Measurements from ENCODE around the gene DOK3. TPM values are rescaled to one million over a fixed set of nuclear protein-coding genes. Genes with fewer than 3 reads are reported as not detected.
A peak's percentile ranks its signal among the peaks of the same experiment; 100 is the strongest.

Gene DOK3
- total RNA-seq, 4 donors from 2014 or later, result 0.89 to 7.3 (median 1.8) TPM

DNA sequence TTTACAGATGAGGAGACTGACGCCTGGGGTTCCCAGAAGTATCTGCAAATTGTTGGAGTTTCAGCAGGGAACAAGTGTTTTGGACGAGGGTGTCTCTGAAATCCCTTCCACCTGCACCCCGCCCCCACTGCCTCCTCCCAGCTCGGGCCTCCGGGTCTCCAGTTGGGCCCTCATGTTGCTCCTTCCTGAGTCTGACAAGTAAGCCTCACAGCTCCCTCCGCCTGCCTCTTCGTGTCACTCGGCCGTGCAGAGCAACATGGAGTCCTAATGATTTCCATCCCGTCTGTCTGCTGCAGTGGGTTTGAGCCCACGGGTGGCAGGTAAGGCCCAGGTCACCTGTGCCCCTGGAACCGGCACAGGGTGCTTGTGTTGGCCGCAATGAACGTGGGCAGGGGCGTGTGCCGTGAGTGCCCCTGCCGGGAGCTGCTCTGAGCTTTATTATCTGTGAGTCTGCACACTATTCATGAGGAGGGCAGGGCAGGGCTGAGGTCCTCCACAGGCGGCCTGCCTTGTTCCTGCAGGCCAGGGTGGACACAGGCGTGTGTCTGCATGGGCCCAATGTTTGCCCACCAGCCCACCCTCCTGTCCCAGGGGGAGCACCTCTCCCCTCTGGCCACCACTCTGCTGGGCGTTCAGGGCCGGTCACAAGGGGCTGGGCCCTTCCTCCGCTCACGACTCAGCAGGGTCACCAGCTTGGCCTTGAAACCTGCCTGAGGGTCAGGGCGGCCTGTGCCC, 6.1 kb downstream of the DOK3 start:
- peaks cover 12% of the 10 kb centered on the region for H3K4me1 ChIP-seq
- H3K9me3 ChIP-seq, result no peaks in the 10 kb centered on the region
- H3K36me3 ChIP-seq, result no peaks in the 10 kb centered on the region
- DNase-seq (ENCODE audit: low spot score in 2 of 2), result no peak
- H3K27ac ChIP-seq, result no peak overlapping the region
- TF ChIP-seq POLR2AphosphoS5 (IDR thresholded peaks at IDR 0.05) (no peak), EP300 (IDR thresholded peaks at IDR 0.05) (no peak), POLR2A (IDR thresholded peaks at IDR 0.05) (no peak)
- TF ChIP-seq, protein P1, sequence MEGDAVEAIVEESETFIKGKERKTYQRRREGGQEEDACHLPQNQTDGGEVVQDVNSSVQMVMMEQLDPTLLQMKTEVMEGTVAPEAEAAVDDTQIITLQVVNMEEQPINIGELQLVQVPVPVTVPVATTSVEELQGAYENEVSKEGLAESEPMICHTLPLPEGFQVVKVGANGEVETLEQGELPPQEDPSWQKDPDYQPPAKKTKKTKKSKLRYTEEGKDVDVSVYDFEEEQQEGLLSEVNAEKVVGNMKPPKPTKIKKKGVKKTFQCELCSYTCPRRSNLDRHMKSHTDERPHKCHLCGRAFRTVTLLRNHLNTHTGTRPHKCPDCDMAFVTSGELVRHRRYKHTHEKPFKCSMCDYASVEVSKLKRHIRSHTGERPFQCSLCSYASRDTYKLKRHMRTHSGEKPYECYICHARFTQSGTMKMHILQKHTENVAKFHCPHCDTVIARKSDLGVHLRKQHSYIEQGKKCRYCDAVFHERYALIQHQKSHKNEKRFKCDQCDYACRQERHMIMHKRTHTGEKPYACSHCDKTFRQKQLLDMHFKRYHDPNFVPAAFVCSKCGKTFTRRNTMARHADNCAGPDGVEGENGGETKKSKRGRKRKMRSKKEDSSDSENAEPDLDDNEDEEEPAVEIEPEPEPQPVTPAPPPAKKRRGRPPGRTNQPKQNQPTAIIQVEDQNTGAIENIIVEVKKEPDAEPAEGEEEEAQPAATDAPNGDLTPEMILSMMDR (IDR thresholded peaks at IDR 0.05), result no peak
- no peaks in the 10 kb centered on the region for H3K27me3 ChIP-seq
- 76% methylated on average over 23 of the region's 24 CpGs for WGBS
- H3K4me3 ChIP-seq, result no peak overlapping the region

DNA sequence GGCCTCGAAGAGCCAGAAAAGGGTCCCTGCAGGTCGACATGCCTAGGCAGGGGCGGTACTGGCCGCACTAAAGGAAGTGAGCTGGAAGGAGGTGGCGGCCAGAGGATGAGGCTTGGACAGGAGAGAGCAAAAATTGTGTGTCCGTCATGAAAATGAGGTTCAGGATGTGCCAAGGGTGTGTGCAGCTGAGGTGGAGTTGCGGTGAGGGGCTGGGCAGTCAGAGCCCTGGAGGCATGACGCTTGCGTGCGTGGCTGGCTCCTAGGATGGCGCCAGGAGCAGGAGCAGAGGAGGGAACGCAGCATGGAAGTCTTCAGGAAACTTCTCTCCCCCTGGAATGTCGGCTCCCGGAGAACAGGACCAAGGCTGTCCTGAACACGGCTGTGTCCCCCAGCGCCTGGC, 6.7 kb downstream of the DOK3 start:
- H3K4me1 ChIP-seq, result peaks cover 19% of the 10 kb centered on the region
- H3K9me3 ChIP-seq, result no peaks in the 10 kb centered on the region
- H3K36me3 ChIP-seq, result no peaks in the 10 kb centered on the region
- no peak overlapping the region for H3K4me3 ChIP-seq
- no peak overlapping the region for H3K27ac ChIP-seq
- no peak for DNase-seq (ENCODE audit: low spot score in 2 of 2)
- H3K27me3 ChIP-seq, result no peaks in the 10 kb centered on the region
- TF ChIP-seq EP300 (IDR thresholded peaks at IDR 0.05) (no peak), POLR2AphosphoS5 (IDR thresholded peaks at IDR 0.05) (no peak), POLR2A (IDR thresholded peaks at IDR 0.05) (no peak)
- TF ChIP-seq, protein P1 (IDR thresholded peaks at IDR 0.05), result no peak
- WGBS, result 73% methylated on average over 13 of the region's 16 CpGs

DNA sequence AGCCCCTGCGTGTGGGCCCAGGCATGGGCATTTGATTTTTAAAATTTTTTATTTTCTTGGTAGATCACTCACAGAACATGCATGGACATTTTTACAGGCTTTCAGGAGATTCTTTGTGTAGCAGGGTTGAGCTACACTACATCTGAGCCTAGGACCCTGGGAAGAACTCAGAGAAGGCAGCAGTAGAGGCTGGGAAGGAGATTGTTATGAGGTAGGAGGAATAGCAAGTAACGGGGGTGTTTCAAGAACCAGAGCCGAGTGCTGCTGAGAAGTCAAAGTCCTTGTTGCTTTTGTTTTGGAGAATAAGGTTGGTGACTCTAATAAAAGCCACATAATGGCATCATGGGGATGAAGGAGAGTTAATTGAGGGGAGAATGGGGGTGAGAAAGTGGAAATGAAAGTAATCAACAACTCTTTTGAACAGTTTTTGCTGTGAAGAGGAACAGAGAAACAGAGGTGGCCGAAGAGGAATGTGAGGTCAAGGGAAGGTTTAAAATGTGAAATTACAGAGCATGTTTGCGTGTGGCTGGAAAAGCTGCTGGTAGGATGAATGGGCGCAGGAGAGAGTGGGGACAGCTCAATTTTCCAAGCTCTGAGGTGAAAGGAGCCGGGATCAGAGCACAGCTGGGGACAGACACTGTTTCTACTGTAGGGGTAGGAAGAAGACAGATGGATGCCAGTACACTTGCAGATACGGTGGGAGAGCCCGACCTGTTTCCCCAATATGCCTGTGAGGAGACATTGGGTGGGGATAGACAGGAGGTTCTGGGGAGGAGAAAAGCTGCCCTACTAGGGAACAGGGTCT, 7.5 kb downstream of the DOK3 start:
- no peak for DNase-seq (ENCODE audit: low spot score in 2 of 2)
- H3K4me1 ChIP-seq, result peaks cover 24% of the 10 kb centered on the region
- H3K4me3 ChIP-seq, result no peak overlapping the region
- TF ChIP-seq, protein P1 (IDR thresholded peaks at IDR 0.05), result no peak
- TF ChIP-seq EP300 (IDR thresholded peaks at IDR 0.05) (no peak), POLR2AphosphoS5 (IDR thresholded peaks at IDR 0.05) (no peak), POLR2A (IDR thresholded peaks at IDR 0.05) (no peak)
- no peaks in the 10 kb centered on the region for H3K27me3 ChIP-seq
- no peaks in the 10 kb centered on the region for H3K9me3 ChIP-seq
- WGBS, result 74% methylated on average over 9 of the region's 9 CpGs
- H3K36me3 ChIP-seq, result no peaks in the 10 kb centered on the region
- H3K27ac ChIP-seq, result no peak overlapping the region

DNA sequence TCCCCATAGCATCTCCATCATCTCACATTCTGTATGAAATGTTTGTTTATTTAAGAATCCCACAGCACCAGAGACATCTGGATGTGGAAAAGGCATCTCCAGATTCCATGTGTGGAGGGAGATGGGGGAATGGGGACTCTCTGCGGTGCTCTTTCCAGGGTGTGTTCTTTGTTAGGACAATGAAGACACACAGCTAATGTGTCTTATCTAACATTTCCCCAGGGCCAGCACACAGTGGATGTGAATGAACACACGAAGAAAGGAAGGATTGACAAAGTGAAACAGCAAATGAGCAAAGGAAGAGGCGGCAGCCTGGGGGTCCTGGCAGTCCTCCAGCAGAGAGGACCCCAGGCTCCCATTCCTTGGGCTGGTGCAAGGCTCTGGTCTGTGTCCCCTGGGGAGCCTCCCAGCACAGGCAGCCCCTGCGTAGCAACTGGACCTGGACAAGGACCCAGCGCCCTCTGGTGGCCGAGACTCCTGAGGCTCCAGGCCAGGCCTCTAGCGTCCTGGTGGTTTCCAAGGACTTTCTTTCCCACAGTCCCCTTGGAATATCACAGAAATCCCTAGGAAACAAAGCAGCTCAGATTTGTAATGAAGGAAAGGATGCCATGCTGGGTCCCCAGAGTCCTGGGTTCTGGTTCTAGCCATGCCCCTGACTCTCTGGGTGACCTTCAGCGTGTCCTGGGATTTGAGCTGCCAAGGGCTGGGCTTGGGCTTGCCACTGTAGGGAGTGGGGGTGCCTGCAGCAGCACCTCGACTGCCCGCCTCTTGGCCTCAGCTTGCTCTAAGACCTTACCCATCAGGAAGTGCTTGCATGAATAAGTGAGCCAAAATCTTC, 8.7 kb downstream of the DOK3 start:
- H3K36me3 ChIP-seq, result no peaks in the 10 kb centered on the region
- H3K4me1 ChIP-seq, result peaks cover 36% of the 10 kb centered on the region
- no peak overlapping the region for H3K27ac ChIP-seq
- H3K27me3 ChIP-seq, result no peaks in the 10 kb centered on the region
- H3K4me3 ChIP-seq, result no peak overlapping the region
- no peaks in the 10 kb centered on the region for H3K9me3 ChIP-seq
- TF ChIP-seq POLR2AphosphoS5 (IDR thresholded peaks at IDR 0.05), result no peak
- TF ChIP-seq, protein P1 (IDR thresholded peaks at IDR 0.05), result peak; percentile 78 to 93
- peak; percentile 93 to 94 for DNase-seq (ENCODE audit: low spot score in 2 of 2)
- WGBS, result 27% methylated on average over 6 of the region's 10 CpGs

Measured in suprapubic skin (tissue), 4 donors.